ENCODE measurements around the gene TMEM231.

GRCh38 chr16:75535901-75536300 lies 20.2 kb downstream of the TMEM231 start, which contains the start of gene CHST5:
- TF ChIP-seq CTCF (IDR thresholded peaks at IDR 0.05; ENCODE audit: extremely low read depth in 1 of 2, insufficient read depth in 1 of 2, low read depth in 1 of 2, low read length in 2 of 2), result no peak
- TF ChIP-seq POLR2AphosphoS5 (IDR thresholded peaks at IDR 0.05; ENCODE audit: insufficient read depth, low read depth, low read length), result no peak
- no peak for TF ChIP-seq POLR2A (IDR thresholded peaks at IDR 0.05; ENCODE audit: low read depth, low read length)
- TF ChIP-seq MYC (IDR thresholded peaks at IDR 0.05; ENCODE audit: low read depth, low read length), result no peak
- TF ChIP-seq MAX (IDR thresholded peaks at IDR 0.05; ENCODE audit: insufficient read depth, insufficient read length), result no peak
- no peak for TF ChIP-seq JUN (IDR thresholded peaks at IDR 0.05; ENCODE audit: borderline replicate concordance, insufficient read depth, insufficient read length, low read depth)
- TF ChIP-seq EZH2 (IDR thresholded peaks at IDR 0.05; ENCODE audit: borderline replicate concordance, low read depth, low read length, severe bottlenecking), result no peak
- no peak for TF ChIP-seq GATA2 (IDR thresholded peaks at IDR 0.05; ENCODE audit: insufficient read depth, insufficient read length, low read depth, low read length)
- TF ChIP-seq FOS (IDR thresholded peaks at IDR 0.05; ENCODE audit: borderline replicate concordance, insufficient read depth, low read length), result no peak
